ENCODE data around the gene PNKD.

GRCh38 chr2:218328294-218328693 lies 58.0 kb downstream of the PNKD start:
- TF ChIP-seq POLR2A (IDR thresholded peaks at IDR 0.05; ENCODE audit: low read depth, low read length) (no peak), POLR2AphosphoS5 (IDR thresholded peaks at IDR 0.05; ENCODE audit: low read depth, low read length) (no peak), PAX5 (IDR thresholded peaks at IDR 0.05; ENCODE audit: insufficient read depth, low read length, severe bottlenecking) (no peak), TAF1 (IDR thresholded peaks at IDR 0.05; ENCODE audit: low read depth, low read length) (no peak), SPI1 (IDR thresholded peaks at IDR 0.05; ENCODE audit: low read depth, low read length) (no peak), POU2F2 (IDR thresholded peaks at IDR 0.05; ENCODE audit: low read depth, low read length) (no peak)

Measured in GM12891 (cell line).